ENCODE measurements around the gene SMOC2. TPM values are rescaled to one million over a fixed set of nuclear protein-coding genes. Genes with fewer than 3 reads are reported as not detected.

The SMOC2 gene
- total RNA-seq, result 0.32 TPM in 1 of 2 replicates, not detected in the other

- DNase-seq (ENCODE audit: low read depth), result no peak
These were observed at the start of gene SMOC2 for GRCh38 chr6:168440520-168441433. Gene SMOC2, plus strand, starts transcription at chr6:168441184. Its CDS starts 187 bp downstream, at chr6:168441371.

GRCh38 chr6:168393126-168393870, 47.7 kb upstream of the SMOC2 start:
- H3K4me3 ChIP-seq (ENCODE audit: low read depth, low read length), result no peak overlapping the region
- no peak for TF ChIP-seq CTCF (IDR thresholded peaks at IDR 0.05; ENCODE audit: insufficient read depth, low read depth, low read length)
- DNase-seq (ENCODE audit: low read depth), result no peak

More at GRCh38 chr6:168440520-168441433, at the start of gene SMOC2:
- no peak for TF ChIP-seq CTCF (IDR thresholded peaks at IDR 0.05; ENCODE audit: insufficient read depth, low read depth, low read length)
- H3K4me3 ChIP-seq (ENCODE audit: low read depth, low read length), result no peak within 1 kb of the TSS

- no peak overlapping the region for H3K4me3 ChIP-seq (ENCODE audit: low read depth, low read length)
- no peak for DNase-seq (ENCODE audit: low read depth)
- TF ChIP-seq CTCF (IDR thresholded peaks at IDR 0.05; ENCODE audit: insufficient read depth, low read depth, low read length), result no peak
These were observed 46.4 kb upstream of the SMOC2 start for GRCh38 chr6:168394606-168395005.

- no peak overlapping the region for H3K4me3 ChIP-seq (ENCODE audit: low read depth, low read length)
- no peak for TF ChIP-seq CTCF (IDR thresholded peaks at IDR 0.05; ENCODE audit: insufficient read depth, low read depth, low read length)
- DNase-seq (ENCODE audit: low read depth), result no peak
These were observed 45.0 kb upstream of the SMOC2 start for GRCh38 chr6:168395983-168396382.

- no peak overlapping the region for H3K4me3 ChIP-seq (ENCODE audit: low read depth, low read length)
- no peak for DNase-seq (ENCODE audit: low read depth)
- no peak for TF ChIP-seq CTCF (IDR thresholded peaks at IDR 0.05; ENCODE audit: insufficient read depth, low read depth, low read length)
These were observed 44.4 kb upstream of the SMOC2 start for GRCh38 chr6:168396561-168396960.

DNA sequence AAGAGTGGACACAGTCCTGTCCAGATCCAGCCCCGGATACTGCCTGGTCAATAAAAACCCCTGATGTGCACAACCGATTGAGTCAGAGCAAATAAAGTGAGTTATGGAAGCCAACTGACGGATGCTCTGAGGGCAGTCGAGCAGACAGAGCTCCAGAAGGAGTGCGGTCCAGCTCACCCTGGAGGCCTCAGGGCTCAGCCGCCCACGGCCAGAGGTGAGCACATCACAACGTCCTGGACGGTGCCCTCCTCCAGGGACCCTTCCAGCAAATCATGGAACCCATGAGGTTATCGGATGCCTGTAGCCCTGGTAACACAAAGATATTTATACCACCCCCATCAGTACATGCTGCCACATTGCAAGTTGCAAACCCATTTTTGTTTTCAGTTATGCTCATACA, 44.0 kb upstream of the SMOC2 start:
- no peak overlapping the region for H3K4me3 ChIP-seq (ENCODE audit: low read depth, low read length)
- TF ChIP-seq CTCF (IDR thresholded peaks at IDR 0.05; ENCODE audit: insufficient read depth, low read depth, low read length), result no peak
- no peak for DNase-seq (ENCODE audit: low read depth)

Measured in fibroblast of villous mesenchyme (primary cell).